ENCODE data around the gene GAL3ST1.
"Not testable (repeated sequence)": the region's sequence is repeated elsewhere in the genome, so short reads cannot be mapped to it uniquely, and the experiment has no call there.

Gene GAL3ST1

GRCh38 chr22:30562366-30562765 is 12.1 kb downstream of the GAL3ST1 start:
- no peak for DNase-seq

- DNase-seq, result no peak
These were observed 12.9 kb downstream of the GAL3ST1 start for GRCh38 chr22:30561402-30562189.

GRCh38 chr22:30560643-30561202 is 13.7 kb downstream of the GAL3ST1 start:
- not testable (repeated sequence) for DNase-seq

- DNase-seq, result no peak
These were observed 14.6 kb downstream of the GAL3ST1 start for GRCh38 chr22:30559889-30560288.

- DNase-seq, result no peak
These were observed 17.2 kb downstream of the GAL3ST1 start for GRCh38 chr22:30557243-30557642.

GRCh38 chr22:30556388-30556787 is 18.1 kb downstream of the GAL3ST1 start:
- no peak for DNase-seq

GRCh38 chr22:30555282-30556210 is 18.9 kb downstream of the GAL3ST1 start:
- no peak for DNase-seq

- no peak for DNase-seq
These were observed 20.5 kb downstream of the GAL3ST1 start for GRCh38 chr22:30553971-30554370.

GRCh38 chr22:30552719-30553118 is 21.7 kb downstream of the GAL3ST1 start:
- no peak for DNase-seq

GRCh38 chr22:30551813-30552212 is 22.7 kb downstream of the GAL3ST1 start:
- not testable (repeated sequence) for DNase-seq

GRCh38 chr22:30547188-30547587 is 27.3 kb downstream of the GAL3ST1 start:
- no peak for DNase-seq

- DNase-seq, result no peak
These were observed 27.8 kb downstream of the GAL3ST1 start, which contains the start of gene SEC14L6 for GRCh38 chr22:30546616-30547015. TSS of gene SEC14L6 (minus strand) at chr22:30546741. CDS start at chr22:30546682, 59 bp downstream.

- DNase-seq, result no peak
These were observed 31.7 kb downstream of the GAL3ST1 start for GRCh38 chr22:30542811-30543188.

- DNase-seq, result no peak
These were observed 32.3 kb downstream of the GAL3ST1 start for GRCh38 chr22:30541961-30542810.

GRCh38 chr22:30541511-30541910 is 33.0 kb downstream of the GAL3ST1 start:
- DNase-seq, result not testable (repeated sequence)

- DNase-seq, result no peak
These were observed 35.1 kb downstream of the GAL3ST1 start for GRCh38 chr22:30539368-30539767.

- DNase-seq, result no peak
These were observed 36.2 kb downstream of the GAL3ST1 start for GRCh38 chr22:30538280-30538679.

GRCh38 chr22:30537083-30537731 is 37.3 kb downstream of the GAL3ST1 start:
- DNase-seq, result no peak

GRCh38 chr22:30535182-30535581 is 39.3 kb downstream of the GAL3ST1 start:
- no peak for DNase-seq

- no peak for DNase-seq
These were observed 42.5 kb downstream of the GAL3ST1 start for GRCh38 chr22:30531651-30532608.

GRCh38 chr22:30526656-30527055 is 47.8 kb downstream of the GAL3ST1 start:
- DNase-seq, result no peak
